GM04503 (cell line): ENCODE data around the gene DBNDD2.

Experiments used
- DNase-seq: peaks from one replicate; pipeline ENCODE4 v3.0.0-alpha.2; 2012; ENCODE audit warnings: low read depth

Gene DBNDD2

DNA sequence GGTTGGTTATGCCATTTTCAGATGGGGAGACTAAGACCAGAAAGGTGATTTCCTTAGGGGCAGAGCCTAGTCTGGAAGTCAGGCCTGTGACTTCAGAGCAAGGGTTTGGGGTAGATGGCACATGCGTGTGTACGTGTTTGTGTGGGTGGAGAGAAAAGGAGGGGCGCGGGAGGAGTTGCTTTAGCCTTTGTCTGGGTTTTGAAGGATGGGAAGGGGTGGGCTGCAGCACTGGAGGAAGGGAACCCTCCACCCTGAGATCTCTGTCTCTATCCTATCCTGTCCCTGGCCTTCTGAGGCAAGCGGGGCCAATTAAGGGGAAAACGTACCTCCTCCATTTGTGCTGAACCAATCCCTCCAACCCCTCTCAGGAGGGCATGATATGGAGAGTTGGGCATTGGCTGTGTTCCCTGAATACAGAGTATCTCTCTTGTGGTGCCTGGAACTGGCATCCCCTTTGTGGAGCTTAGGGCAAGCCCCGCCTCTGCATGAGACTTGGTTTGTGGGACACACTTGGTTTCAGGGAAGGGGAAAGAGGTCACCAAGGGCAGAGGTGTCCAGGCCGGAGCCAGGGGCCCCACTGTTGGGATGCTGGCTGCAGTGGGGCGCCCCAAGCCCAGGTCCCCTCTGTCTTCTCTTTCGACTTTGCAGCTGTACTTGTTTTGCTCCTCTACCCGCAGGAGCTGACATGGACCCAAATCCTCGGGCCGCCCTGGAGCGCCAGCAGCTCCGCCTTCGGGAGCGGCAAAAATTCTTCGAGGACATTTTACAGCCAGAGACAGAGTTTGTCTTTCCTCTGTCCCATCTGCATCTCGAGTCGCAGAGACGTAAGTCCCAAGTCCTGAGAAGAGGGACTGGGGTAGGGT, at the start of gene DBNDD2:
TSS of gene DBNDD2 (plus strand) at position 507 of the 863 bp plus-strand sequence. CDS start at position 686, 179 bp downstream.
- DNase-seq: no peak

DNA sequence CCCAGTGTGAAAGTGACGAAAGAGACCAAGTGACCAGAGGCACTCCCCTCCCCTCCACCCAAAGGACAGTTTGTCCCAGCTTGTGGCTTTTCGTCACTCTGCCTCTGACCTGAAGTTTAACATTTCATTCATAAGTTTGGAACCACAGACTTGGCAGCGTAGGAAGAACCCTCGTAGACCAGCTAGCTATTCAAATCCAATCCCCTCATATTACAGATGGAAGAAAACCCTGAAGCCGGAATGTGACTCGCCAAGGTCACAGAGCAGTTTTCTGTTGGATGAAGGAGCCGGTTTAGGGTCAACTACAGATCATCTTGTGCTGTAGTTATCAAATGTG, 49.1 kb upstream of the DBNDD2 start:
- DNase-seq: no peak

DNA sequence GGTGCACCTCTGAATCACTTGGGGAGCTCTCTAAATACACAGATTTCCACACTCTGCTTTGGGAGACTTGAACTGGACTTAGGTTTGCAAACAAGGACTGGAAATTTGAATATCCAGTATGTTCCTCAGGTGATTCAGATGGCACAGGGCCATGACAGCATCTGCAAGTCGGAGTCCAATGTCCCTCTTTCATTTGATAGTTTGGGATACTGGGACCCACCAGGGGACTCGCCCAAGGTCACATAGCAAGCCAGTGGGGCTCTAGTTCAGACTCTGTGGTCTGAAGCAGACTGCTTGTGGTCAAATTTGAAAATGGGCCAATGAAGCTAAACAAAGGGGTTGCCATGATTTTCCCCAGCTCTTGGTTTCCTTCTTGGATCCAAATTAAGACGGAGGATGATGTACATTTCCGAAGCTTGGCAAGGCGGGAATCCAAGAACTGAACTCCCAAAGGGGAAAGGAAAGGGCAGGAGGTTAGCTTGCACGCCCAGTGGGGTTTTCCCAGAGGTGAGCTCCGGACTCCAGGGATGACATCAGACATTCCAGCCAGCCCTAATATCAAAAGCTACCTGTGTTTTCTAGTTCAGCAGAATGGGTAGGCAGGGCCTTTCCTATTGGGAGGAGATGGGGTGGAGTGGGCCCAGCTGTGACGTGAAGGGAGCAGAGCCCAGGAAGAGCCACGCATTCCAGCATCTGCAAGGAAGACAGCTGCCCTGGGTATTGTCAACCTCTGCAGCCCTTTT, 48.5 kb upstream of the DBNDD2 start:
- DNase-seq: no peak

DNA sequence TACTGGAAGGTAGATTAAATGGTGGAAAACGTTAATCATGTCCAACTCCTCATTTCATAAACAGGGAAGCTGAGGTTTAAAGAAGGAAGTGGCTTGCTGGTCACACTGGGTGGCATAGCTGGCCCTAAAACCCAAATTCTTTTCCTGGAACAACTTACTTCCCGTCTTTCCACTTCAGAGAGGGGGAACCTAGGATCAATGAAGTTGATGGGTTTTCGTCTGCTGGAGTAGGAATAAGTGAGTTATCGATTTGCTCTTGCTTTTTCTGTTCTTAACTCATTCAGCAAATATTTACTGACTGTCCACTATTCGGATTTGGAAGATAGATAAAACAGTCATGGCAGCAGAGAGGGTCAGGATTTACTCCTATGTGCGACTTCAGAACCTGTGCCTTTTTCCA, 46.3 kb upstream of the DBNDD2 start:
- DNase-seq: no peak

DNA sequence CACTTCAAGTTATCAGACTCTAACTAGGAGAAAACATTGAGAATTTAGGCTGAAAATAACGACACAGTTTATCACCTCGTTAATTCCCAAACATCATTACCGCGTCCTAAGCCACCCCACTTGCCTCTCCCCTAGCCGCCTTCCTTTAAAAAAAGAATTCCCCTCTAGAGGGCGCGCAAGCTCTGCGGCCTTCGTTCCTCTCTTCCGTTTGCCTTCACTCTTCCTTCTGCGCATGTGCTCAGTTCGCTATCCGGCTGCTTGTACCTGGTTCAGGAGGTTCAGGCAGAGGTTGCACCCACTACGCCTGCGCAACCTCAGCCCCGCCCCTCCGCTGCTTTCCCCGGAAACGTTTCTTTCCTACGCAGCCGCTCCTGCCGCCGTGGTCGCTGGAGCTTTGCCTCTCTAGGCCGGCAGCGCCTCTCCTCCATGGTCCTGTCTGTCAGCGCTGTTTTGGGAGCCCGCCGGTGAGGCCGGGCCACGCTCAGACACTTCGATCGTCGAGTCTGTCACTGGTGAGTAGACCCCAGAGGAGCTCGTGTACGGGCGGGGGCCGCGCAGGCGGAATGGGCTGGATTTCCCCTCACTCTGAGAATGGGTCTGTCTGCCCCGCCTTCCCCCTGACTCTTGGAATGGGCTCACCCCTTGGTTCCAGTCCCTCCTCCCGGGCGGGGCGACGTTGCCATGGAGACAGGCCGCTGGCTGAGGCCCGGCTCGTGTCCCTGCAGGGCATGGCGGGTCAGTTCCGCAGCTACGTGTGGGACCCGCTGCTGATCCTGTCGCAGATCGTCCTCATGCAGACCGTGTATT, 45.1 kb upstream of the DBNDD2 start, which contains the start of gene SYS1:
TSS of gene SYS1 (plus strand) at position 353 of the 807 bp plus-strand sequence. CDS start at position 729, 376 bp downstream.
- DNase-seq: peak; percentile 84

GRCh38 chr20:45363611-45364492, 44.2 kb upstream of the DBNDD2 start:
- DNase-seq: no peak

DNA sequence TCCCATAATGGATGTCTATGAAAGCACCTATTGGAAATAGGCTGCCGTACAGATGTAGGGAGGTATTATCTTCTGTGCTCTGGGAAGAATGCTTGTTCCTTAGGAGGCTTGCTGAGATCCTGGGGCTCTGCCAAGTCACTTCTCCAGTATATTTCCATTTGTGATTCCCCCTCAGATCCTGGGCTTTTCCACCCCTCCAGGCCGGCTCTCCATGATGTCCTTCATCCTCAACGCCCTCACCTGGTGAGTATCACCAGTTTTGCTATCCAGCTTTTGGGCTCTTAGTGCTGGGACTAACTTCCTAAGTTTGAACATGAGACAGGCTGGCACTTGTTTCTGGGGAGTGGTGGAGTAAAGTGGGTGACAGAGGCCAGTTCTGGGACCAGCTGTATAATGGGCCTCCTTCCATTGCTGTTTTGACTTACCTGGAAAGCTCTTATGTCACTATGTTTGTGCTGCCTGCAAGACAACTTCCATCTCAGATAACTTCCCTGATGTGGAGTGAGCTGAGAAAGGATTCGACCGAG, 42.6 kb upstream of the DBNDD2 start:
- no peak for DNase-seq

GRCh38 chr20:45366192-45366591, 41.9 kb upstream of the DBNDD2 start:
- DNase-seq: no peak

GRCh38 chr20:45366631-45367030, 41.5 kb upstream of the DBNDD2 start:
- no peak for DNase-seq

DNA sequence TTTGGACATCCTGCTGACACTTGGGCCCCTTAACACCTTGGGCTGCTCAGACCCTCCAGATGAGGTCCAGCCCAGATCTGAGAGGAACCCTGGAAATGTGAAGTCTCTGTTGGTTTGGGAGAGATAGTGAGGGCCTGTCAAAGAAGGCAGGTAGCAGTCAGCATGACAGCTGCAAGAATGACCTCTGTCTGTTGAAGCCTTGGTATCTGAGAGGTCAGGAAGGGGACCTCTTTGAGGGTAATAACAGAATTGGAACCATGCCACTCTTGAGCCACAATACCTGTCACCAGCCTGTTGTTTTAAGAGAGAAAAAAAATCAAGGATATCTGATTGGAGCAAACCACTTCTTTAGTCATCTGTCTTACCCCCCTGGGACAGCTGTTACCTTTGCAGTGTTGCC, 41.0 kb upstream of the DBNDD2 start:
- DNase-seq: no peak

DNA sequence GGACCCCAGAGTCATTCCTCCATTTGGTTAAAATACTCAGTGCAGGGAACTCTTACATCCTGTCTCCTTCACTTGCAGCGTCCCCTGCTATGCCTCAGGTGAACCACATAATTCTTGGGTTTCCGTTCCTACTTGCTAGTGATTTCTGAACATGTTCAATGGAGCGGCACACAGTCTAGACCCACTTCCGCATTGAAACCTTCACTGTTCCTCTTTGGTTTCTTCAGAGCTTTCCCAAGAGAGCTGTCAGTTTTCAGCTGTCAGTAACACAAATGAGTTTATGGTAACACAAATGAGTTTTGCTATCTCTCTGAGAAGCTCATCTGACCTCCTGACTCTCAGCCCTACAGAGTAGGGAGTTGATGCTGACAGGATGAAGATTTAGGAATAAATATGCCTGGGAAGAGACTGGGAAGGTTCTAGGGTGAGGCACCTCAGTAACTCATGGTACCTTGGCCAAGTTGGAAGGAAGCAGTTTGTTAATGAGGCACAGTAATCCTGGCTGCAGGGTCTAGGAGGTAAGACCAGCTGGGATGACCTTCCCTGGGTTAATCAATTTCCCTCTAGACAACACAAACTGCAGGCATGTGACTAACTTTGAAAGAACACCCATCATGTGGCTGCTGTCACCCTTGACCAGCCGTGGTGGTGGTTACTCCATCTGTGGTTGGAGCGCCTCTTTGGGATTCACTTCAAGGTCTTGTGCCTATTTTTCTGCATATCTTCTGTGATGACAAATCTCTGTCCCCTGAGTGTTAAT, 39.7 kb upstream of the DBNDD2 start:
- DNase-seq: no peak

DNA sequence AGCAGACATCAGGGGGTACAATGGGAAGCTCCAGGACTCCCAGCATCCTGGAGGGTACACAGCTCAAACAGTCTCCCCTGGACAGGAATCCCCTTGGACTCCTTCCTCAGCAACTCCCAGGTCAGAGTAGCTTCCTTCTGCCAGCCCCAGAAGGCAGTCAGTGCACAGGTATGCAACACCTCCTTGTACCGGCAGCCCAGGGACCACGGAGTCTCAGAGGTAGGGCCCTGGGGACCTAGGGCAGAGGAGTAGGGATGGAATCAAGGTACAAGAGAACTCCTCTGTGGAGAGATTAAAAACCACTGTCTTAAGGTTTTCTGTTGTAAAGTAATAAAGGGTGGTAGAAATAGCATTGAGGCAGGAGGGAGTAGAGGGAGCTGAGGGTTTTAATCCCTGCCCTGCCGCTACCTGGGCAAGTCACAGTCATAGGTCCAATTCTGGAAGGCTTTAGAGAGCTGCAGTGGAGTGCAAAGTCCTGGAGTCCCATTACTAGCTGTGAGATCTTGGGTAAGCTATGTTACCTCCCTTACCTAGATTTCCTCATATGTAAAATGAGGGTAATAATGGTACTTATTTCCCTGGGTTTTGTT, 37.4 kb upstream of the DBNDD2 start:
- DNase-seq: no peak

GRCh38 chr20:45372241-45372640, 35.8 kb upstream of the DBNDD2 start:
- no peak for DNase-seq

GRCh38 chr20:45372646-45373352, 35.3 kb upstream of the DBNDD2 start:
- no peak for DNase-seq

- no peak for DNase-seq
These were observed 34.6 kb upstream of the DBNDD2 start for GRCh38 chr20:45373353-45374100.

GRCh38 chr20:45374101-45374467, 34.0 kb upstream of the DBNDD2 start:
- DNase-seq: no peak

GRCh38 chr20:45374966-45375365, 33.1 kb upstream of the DBNDD2 start:
- no peak for DNase-seq

- no peak for DNase-seq
These were observed 30.8 kb upstream of the DBNDD2 start for GRCh38 chr20:45377269-45377668.

DNA sequence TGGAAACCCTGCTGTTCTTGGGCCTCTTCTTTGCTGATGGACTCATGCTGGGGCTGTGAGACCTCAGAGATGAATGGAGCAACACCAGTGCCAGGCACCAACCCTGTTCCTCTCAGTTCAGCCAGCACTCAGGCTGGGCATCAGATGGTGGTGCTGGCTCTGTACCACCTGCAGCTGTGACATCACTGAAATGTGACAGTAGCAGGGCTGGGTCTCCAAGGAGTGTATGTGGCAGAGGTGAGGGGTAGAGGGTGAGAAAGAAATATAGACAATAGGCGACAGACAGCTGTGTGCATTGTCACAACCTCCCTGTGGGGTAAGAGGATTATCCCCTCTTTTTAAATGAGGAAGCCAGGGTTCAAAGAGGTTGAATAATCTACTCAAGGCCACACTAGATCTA, 29.9 kb upstream of the DBNDD2 start, which contains the start of gene TP53TG5:
TSS of gene TP53TG5 (minus strand) at position 135 of the 400 bp plus-strand sequence. CDS start at position 46, 89 bp downstream.
- DNase-seq: no peak
